ENCODE data around the gene TRIM2.
"Not testable (repeated sequence)": the region's sequence is repeated elsewhere in the genome, so short reads cannot be mapped to it uniquely, and the experiment has no call there.

TRIM2 gene

GRCh38 chr4:153204247-153204671 lies at the start of gene TRIM2:
TSS of gene TRIM2 (plus strand) at chr4:153204443. CDS start at chr4:153204531, 88 bp downstream.
- DNase-seq: peak; percentile 25

DNA sequence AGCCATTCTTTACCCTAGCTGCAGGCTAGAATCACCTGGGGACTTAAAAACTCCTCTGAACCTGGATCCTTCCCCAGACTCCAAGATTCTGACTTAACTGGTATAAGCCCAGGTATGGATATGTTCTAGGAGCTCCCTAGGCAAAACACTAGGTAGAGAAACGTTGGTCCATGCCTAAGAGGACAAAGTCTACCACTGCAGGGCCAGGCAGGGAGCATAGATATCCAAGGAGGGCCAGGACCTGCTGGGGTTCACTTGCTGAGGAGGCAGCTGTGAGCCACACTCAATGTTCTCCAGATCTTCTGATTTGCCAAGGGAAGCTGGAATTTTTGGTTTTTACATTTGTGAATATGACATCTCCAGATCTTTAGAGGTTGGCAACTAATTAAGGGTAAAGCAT lies 48.6 kb upstream of the TRIM2 start:
- no peak for DNase-seq

DNA sequence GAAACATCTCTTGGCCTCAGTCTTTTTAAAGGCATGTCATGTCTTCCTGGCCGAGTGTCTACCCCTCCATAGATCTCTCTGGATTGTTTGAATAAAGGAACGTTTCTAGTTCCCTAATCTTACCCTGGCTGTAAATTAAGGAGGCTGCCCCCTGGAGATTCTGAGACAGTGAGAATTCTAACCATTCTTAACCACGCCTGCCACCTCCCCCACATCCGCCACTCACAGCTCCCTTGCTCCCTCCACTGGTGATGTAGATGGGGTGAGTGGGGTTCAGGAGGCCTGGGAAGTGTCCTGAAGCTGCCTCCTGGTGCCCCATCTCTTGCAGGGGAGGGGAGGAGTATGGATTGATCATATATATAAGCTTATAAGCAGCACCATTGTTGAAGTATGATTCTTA lies 48.0 kb upstream of the TRIM2 start:
- DNase-seq: no peak

- no peak for DNase-seq
These were observed 47.5 kb upstream of the TRIM2 start for GRCh38 chr4:153156721-153157120.

DNA sequence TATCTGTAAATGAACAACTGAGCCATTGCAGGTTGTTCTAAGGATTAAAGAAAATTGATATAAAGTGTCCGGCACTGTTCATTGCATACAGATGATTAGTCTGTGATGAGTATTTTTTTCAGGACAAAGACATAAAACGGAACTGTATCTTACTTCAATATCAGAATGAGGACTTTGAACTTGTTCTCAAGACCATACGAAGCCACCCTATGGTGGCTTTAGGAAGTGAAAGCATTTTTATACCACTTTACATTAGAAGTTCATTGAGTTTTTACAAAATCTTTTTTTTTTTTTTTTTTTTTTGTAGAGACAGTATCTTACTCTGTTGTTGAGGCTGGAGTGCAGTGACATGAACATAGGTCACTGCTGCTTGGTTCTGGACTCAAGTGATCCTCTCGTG lies 45.2 kb upstream of the TRIM2 start:
- no peak for DNase-seq

GRCh38 chr4:153159728-153160221 lies 44.5 kb upstream of the TRIM2 start:
- DNase-seq: no peak

- no peak for DNase-seq
These were observed 43.4 kb upstream of the TRIM2 start for GRCh38 chr4:153160821-153161220.

GRCh38 chr4:153161226-153161963 lies 42.8 kb upstream of the TRIM2 start:
- DNase-seq: peak; percentile 9

GRCh38 chr4:153165236-153165635 lies 39.0 kb upstream of the TRIM2 start:
- not testable (repeated sequence) for DNase-seq

DNA sequence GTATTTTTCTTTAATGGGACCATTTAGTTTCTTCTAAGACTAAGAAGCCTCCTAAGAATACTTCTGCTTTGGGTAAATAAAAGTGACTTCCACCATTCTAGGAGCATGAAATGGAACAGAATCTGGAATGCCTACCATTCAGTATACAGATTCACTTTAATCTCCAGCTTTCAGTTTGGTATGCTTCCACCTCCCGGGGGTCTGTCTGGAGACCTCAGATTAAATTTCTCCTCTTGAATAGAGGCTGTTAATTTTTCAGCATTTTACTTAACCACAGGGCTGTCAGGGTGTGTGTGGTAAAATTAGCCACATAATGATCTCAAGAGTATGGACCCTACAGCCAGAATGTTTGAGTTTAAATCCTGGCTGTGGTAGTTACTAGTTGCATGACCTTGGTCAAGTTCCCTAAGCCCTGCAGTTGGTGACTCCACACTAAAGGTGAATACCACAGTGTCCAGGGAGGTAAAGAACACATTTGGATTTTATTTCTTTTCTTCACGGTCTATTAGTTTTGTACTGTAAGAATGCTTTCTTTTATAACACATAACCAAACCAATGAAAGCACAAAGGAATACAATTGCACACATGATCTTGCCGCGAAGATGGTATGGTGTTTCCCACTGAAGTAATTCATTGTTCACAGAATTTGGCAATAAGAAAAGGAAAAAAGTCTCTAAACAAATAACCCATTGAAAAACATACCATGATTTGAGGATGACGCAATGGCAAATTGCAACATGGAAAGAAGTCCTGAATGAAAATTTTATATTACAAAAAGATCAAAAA lies 37.3 kb upstream of the TRIM2 start:
- no peak for DNase-seq

- DNase-seq: no peak
These were observed 34.5 kb upstream of the TRIM2 start for GRCh38 chr4:153169776-153170175.

DNA sequence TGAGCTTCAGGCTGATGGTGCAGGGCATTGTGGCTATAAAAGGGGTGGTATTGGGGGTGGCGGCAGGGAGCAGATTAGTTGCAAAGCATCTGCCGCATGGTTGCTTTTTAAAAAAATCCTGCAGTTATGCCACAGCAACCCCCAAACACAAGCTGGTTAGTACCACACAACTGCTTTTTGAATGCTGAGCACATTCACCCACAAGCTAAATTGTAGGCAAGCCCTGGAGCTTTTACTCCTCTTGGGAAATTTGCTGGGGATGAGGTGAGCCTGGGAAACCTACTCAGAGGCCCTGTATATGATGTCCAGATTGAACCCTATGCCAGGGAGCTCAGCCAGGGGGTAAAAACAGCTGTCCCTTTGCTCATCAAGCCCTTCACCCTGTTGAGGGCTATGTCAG lies 33.8 kb upstream of the TRIM2 start:
- no peak for DNase-seq

DNA sequence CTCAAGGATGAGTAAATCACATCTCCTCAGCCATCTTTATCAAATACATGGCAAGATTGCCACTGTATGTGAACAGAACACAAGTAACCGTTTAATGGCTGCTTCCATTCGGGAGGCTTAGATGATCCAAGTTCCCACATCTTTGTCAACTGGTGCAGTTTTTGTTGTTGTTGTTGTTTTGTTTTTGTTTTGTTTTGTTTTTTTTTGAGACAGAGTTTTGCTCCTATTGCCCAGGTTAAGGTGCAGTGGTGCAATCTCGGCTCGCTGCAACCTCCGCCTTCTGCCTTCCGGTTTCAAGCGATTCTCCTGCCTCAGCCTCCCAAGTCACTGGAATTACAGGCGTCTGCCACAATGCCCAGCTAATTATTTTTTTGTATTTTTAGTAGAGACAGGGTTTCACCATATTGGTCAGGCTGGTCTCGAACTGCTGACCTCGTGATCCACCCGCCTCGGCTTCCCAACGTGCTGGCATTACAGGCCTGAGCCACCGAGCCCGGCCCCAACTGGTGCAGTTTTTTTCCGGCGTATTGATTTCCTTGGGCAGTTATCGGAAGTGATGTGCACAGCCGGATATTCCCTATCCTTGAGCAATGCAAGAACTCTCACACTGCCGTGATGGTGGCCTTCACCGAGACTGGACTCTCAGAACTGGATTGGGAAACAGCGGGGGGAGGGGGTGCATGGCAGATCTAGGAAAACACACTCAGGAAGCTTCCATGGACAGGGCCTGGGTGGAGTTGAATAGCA lies 29.2 kb upstream of the TRIM2 start:
- no peak for DNase-seq

DNA sequence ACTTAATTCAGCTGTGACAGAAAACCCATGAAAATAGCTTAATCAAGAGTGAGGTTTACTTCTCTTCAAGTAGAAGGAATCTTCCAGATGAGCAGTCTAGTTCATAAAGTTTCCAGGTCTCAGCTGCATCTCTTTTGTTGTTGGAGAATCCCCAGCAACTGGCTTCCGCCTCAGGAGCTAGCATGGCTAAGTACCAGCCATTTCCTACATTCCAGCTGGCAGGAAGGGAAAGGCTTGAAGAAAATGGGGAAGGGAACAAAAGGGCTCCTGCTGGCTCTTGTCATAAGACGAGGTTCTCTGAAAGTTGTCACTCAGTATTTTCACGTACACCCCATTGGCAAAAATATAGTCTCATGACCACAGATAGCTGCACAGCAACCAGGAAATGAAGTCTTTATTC lies 27.3 kb upstream of the TRIM2 start:
- DNase-seq: no peak

- DNase-seq: no peak
These were observed 26.4 kb upstream of the TRIM2 start for GRCh38 chr4:153177841-153178240.

DNA sequence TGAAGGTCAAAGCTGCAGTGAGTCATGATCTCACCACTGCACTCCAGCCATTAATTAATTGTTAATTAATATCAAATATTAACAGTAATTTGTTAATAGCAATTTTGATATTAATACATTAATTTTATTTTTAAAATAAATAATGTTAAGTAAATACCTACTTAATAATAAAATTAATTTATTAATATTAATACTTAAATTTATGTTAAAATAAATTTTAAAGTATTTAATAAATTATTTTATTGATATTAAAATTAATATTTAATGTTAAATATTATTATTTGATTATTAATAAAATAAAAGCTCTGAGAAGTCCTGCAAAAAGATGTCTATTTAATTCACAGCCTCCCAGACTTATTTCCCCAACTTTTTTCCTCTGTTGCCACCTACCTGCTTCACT lies 25.1 kb upstream of the TRIM2 start:
- no peak for DNase-seq

- no peak for DNase-seq
These were observed 22.9 kb upstream of the TRIM2 start for GRCh38 chr4:153181293-153181692.

GRCh38 chr4:153181700-153182099 lies 22.5 kb upstream of the TRIM2 start:
- DNase-seq: no peak

DNA sequence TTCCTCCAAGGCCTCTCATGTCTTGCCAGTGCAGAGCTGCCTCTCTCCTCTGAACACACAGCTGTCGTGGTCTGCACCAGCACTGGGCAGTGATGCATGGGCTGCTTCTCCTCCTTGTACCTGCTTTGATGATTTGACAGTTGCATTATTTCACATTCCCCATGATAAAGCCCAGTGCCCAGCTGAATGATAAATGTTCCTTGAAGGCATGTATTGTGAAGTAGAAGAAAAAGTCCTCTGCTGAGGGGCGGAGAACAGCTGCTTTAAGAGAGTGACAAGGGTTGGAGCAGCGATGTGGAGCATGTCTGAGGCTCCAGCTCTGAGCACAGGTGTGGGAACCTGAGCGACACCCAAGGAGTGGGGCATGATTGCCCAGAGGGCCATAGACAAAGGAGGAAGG lies 21.1 kb upstream of the TRIM2 start:
- DNase-seq: no peak

DNA sequence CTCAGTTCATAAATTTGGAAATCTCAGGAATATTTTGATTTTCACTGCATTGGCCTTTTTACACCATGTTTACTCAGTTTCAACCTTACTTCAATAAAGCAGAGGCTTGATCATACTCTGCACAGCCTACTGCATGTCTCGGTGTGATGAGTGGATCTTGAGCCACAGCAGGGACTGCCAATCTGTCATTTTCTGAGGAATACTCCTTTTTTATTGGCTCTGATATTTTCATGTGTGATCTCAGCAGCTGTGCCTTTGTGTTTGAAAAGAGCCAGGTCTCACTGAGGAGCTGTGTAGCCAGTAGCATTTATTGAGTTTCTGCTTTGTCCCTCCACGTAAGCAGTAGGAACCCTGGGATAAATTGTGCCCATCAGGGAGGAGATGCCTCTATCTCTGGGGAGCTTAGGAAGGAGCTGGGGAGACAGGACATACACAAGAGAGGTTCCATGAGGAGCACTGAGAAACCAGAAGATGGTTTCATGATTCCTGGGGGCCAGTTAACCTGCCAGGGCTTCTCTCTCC lies 18.9 kb upstream of the TRIM2 start:
- no peak for DNase-seq

DNA sequence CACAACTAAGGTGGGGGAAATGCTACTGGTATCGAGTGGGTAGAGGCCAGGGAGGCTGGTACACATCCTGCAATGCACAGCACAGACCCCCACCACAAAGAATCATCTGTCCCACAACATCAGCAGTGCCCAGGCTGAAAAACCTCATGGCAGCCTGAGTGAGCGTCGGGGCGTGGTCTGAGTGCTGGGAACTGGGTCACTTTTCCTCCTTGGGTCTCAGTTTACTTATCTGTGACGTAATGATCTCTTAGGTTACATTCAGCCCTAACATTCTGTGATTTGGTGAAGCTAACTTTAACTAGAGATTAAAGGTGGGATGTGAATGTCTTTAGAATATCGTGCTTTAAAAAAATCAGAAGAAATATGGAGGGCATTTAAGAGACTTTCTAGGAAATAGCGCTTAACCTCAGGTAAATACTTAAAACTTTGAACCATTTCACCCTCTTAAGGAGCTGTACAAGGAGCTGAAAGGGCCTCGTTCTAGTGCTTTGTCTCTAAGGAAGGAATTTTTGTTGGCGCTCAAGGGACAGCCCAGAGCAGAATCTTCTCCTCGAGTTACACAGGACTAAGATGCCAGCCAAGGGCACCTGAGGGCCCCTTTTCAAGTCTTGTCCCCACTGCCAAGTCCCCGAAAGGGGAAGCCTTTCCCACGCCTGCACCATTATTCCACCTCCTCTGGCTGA lies 18.1 kb upstream of the TRIM2 start:
- no peak for DNase-seq

- no peak for DNase-seq
These were observed 15.0 kb upstream of the TRIM2 start for GRCh38 chr4:153189016-153189801.

Measured in NCI-H1092 (cell line).